Brain microvascular endothelial cell (primary cell): ENCODE data around the gene ERBB3.

Experiments
- DNase-seq: peaks from one replicate; pipeline ENCODE4 v3.0.0-alpha.2; 2020
- H3K27ac ChIP-seq: fragments of 250-450 bp; sonication (Bioruptor Pico); 2 replicates; pipeline ENCODE4 v1.5.1; 2020; ENCODE audit warnings: mild to moderate bottlenecking, moderate library complexity
- H3K27me3 ChIP-seq: fragments of 250-450 bp; sonication (Bioruptor Pico); replicated peaks from 2 replicates; pipeline ENCODE4 v1.5.1; 2020; ENCODE audit warnings: mild to moderate bottlenecking
- H3K36me3 ChIP-seq: fragments of 250-450 bp; sonication (Bioruptor Pico); replicated peaks from 2 replicates; pipeline ENCODE4 v1.5.1; 2020; ENCODE audit warnings: mild to moderate bottlenecking
- H3K4me3 ChIP-seq: 2 replicates; pipeline ENCODE4 v1.5.1; 2011; ENCODE audit warnings: low read depth, mild to moderate bottlenecking, control low read depth, low read length, moderate library complexity
- in situ Hi-C: cut with HindIII; loops from 2 replicates; pipeline ENCODE4 v1.10.0; 2017; ENCODE audit warnings: low sequenced_read_pairs, low pct_ligation_motif_present
- TF ChIP-seq, protein P1 (sequence below): IDR thresholded peaks from 2 replicates; pipeline ENCODE4 v1.5.1; 2011; ENCODE audit warnings: low read depth, mild to moderate bottlenecking, moderate library complexity, low read length, control low read depth, inconsistent platforms; ENCODE audit errors: missing control alignments

ERBB3 gene

DNA sequence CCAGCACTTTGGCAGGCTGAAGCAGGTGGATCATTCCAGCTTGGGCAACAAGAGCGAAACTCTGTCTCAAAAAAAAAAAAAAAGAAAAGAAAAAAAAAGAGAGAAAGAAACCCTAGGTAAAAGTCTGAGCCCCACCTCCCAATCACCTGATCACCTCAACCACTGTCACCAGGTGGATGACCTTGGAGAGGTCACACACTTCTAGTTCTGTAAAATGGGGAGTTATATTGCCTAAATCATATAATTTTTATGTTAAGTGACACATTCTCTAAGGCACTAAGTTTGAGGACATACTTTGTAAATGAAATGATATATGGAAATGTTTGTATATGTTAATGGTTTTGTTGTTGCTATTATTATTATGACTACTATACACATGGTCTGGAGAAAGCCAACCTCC lies 1.5 kb upstream of the ERBB3 start:
- DNase-seq: no peak
- Histone ChIP-seq H3K27ac (no peak overlapping the region), H3K36me3 (no peaks in the 10 kb centered on the region), H3K27me3 (peaks cover 10% of the 10 kb centered on the region), H3K4me3 (no peak overlapping the region)
- TF ChIP-seq, protein P1, sequence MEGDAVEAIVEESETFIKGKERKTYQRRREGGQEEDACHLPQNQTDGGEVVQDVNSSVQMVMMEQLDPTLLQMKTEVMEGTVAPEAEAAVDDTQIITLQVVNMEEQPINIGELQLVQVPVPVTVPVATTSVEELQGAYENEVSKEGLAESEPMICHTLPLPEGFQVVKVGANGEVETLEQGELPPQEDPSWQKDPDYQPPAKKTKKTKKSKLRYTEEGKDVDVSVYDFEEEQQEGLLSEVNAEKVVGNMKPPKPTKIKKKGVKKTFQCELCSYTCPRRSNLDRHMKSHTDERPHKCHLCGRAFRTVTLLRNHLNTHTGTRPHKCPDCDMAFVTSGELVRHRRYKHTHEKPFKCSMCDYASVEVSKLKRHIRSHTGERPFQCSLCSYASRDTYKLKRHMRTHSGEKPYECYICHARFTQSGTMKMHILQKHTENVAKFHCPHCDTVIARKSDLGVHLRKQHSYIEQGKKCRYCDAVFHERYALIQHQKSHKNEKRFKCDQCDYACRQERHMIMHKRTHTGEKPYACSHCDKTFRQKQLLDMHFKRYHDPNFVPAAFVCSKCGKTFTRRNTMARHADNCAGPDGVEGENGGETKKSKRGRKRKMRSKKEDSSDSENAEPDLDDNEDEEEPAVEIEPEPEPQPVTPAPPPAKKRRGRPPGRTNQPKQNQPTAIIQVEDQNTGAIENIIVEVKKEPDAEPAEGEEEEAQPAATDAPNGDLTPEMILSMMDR: no peak
- in situ Hi-C loops: no loop called here

DNA sequence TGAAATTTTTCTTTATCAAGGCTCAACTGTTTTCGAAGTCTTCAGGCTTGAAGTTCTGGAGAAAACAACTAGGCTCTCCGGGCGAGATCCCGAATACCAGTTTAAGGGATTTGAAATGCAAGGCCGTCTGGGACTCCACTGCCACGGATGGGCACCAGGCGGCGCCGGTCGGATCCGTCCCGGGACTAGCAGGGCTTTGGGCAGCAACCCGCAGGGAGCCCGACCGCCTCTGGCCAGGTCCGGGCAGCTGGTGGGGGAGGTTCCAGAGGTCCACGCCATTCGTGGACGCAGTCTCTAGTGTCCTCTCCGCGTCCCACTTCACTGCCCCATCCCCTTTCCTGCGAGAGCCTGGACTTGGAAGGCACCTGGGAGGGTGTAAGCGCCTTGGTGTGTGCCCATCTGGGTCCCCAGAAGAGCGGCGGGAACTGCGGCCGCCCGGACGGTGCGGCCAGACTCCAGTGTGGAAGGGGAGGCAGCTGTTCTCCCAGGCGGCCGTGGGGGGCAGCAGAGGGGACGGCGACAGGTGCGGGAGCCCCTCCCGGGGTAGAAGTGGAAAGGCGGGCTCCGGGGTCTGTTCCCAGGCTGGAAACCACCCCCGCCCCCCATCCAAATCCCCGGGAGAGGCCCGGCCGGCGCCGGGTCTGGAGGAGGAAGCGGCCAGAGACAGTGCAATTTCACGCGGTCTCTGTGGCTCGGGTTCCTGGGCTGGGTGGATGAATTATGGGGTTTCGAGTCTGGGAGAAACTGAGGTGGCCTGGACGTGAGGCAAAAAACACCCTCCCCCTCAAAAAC lies 838 bp upstream of the ERBB3 start:
- peak; percentile 83 for DNase-seq
- TF ChIP-seq, protein P1: peak; percentile 84
- H3K27ac ChIP-seq: no peak overlapping the region
- peak overlapping the region; percentile 61 for H3K4me3 ChIP-seq
- no peaks in the 10 kb centered on the region for H3K36me3 ChIP-seq
- peaks cover 10% of the 10 kb centered on the region for H3K27me3 ChIP-seq
- in situ Hi-C loops: no loop called here

DNA sequence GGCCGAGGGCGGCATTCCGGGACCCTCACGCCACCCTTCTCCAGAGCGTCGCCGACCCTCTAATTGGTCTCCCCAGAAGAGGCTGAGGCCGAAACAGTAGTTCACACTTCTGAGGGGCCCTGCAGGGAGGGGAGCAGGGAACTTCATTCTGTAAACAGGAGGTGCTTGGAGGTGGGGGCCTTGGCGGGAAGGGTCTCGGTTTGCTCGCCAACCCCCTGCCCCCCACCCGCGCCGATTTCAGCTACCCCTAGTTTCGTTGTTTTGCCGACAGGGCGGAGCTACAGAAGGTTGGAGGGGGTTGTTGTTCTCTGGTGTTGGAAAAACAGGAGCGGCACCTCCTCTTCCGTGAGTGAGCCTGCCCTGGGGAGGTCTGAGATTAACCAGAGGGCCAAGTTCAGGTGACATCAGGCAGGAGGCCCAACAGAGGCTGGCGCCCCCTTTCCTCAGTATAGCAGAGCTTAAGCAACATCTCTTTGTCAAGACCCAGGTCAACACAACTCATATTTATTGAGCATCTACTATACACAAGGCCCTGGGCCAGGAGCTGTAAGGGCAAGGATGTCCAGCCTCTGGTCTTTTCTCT lies 682 bp downstream of the ERBB3 start:
- TF ChIP-seq, protein P1: no peak
- in situ Hi-C loops: no loop called here
- no peak for DNase-seq
- no peaks in the 10 kb centered on the region for H3K36me3 ChIP-seq
- peaks cover 10% of the 10 kb centered on the region for H3K27me3 ChIP-seq
- H3K4me3 ChIP-seq: peak overlapping the region; percentile 61
- no peak overlapping the region for H3K27ac ChIP-seq

DNA sequence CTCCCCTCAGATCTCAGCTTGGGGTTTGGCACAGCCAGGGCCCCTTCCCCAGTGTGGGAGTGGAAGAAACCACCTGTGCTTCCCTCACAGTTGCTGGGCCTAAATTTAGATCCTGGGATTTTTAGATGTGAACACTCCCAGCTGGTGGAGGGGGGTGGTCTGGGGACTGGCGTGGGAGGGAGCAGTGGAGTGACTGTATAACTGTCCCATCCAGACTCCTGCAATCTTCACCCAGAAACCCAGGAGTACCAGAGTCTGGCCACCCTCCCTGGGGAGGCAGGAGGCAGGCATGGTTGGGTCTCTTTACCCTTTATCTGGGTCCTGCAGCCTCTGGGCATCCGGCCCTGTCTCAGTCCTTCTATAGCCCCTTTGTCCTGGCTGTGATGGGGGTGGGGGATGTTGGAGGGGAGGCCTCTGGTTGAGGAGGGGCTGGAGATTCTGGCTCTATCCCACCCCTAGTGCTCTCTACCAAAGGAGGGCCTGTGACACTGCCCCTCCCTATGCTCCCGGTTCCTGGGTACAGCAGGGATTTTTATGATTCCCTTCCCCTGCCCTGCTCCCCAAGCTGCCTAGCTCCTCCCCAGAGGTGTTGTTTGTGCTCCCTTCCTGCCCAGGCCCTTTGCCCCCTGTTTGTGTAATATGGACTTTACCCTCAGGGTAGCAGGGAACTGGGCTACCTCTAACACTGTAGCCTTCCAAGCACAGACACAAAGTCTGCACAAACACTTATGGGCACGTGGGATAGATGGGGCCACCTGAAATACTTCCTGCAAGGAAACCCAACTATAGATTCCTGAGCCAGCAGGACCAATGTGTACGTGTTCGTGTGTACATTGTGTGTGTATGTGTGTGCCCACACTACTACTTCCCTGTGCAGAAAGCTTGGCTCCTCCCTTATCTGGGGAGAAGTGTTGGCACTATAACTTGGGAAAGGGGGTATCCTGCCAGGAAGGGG lies 1.7 kb downstream of the ERBB3 start:
- DNase-seq: no peak
- no peak overlapping the region for H3K4me3 ChIP-seq
- H3K36me3 ChIP-seq: no peaks in the 10 kb centered on the region
- TF ChIP-seq, protein P1: no peak
- in situ Hi-C loops: no loop called here
- H3K27me3 ChIP-seq: peaks cover 10% of the 10 kb centered on the region
- no peak overlapping the region for H3K27ac ChIP-seq

DNA sequence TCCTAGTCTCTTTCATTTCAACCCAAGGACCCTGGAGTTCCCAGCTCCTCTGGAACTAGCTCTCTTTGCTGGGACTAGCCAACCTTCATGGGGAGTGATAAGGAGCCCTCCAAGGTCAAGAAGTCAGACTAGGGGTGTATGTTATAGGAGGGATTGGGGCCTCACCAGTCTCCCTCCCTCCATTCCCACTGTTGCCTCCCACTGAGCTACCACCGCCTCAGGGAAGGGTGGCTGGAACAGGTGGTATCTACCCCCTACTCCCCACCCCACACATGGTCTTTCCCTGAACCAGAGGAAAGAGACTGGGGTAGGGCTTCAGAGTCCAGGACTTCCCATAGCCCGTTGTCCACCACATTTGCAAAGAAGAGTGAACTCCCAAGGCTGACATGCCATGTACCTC lies 2.4 kb downstream of the ERBB3 start:
- no peak for DNase-seq
- in situ Hi-C loops: no loop called here
- Histone ChIP-seq H3K4me3 (no peak overlapping the region), H3K27ac (no peak overlapping the region), H3K27me3 (peaks cover 10% of the 10 kb centered on the region), H3K36me3 (no peaks in the 10 kb centered on the region)
- TF ChIP-seq, protein P1: no peak
